ENCODE measurements around the gene CSRNP3. TPM values are rescaled to one million over a fixed set of nuclear protein-coding genes. Genes with fewer than 3 reads are reported as not detected.

The CSRNP3 gene, protein sequence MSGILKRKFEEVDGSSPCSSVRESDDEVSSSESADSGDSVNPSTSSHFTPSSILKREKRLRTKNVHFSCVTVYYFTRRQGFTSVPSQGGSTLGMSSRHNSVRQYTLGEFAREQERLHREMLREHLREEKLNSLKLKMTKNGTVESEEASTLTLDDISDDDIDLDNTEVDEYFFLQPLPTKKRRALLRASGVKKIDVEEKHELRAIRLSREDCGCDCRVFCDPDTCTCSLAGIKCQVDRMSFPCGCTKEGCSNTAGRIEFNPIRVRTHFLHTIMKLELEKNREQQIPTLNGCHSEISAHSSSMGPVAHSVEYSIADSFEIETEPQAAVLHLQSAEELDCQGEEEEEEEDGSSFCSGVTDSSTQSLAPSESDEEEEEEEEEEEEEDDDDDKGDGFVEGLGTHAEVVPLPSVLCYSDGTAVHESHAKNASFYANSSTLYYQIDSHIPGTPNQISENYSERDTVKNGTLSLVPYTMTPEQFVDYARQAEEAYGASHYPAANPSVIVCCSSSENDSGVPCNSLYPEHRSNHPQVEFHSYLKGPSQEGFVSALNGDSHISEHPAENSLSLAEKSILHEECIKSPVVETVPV
- total RNA-seq (1 to 10 TPM; 3.7 to 5.4 TPM), polyA plus RNA-seq (under 1 TPM; 0.20 to 0.38 TPM)
- long read RNA-seq, donor 1, full-length matches to known transcripts, result 3 of 6 reads
- long read RNA-seq, donor 1, partial matches to known transcripts, result 0 of 6 reads
- long read RNA-seq, donor 1, other reads (novel, unspliced or antisense), result 3 of 6 reads
- long read RNA-seq, donor 2, partial matches to known transcripts, result 0 of 2 reads
- long read RNA-seq, donor 2, other reads (novel, unspliced or antisense), result 1 of 2 reads

DNA sequence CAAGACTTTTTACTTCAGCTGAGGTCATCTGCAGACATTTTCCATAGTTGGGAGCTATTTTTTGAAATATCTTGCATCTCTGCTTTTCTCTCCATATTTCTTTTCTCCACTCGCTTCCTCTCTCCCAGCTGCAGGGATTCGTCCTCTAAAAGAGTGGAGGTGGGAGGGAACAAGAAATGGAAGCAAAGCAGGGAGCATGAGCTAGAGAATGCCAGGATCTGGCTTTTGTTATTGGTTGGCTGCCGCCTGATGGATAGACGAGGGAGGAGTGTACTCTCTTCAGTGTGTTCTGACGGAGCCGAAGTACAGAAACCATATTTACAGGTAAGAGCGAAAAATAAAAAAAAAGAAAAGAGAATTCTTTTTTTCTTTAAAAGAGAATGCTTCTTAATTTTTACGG lies at the start of gene CSRNP3:
TSS of gene CSRNP3 (plus strand) at position 282 of the 400 bp plus-strand sequence. CDS start 125,368 bp downstream, outside the sequence.
- DNase-seq (no peak), ATAC-seq (ENCODE audit: low FRiP score) (peak; percentile 92)
- Histone ChIP-seq H3K4me3 (ENCODE audit: low read length in 2 of 2) (peak within 1 kb of the TSS; percentile 69 to 78), H3K27ac (ENCODE audit: low read depth in 1 of 2, low read length in 2 of 2) (no peak within 1 kb of the TSS), H3K9me3 (ENCODE audit: control insufficient read depth, low read length) (no peaks in the 10 kb centered on the region), H3K36me3 (ENCODE audit: control insufficient read depth in 1 of 2, insufficient read depth in 2 of 2, low read length in 1 of 2) (no peaks in the 10 kb centered on the region), H3K27me3 (ENCODE audit: control insufficient read depth in 1 of 2, insufficient read depth in 2 of 2, low read length in 1 of 2) (no peaks in the 10 kb centered on the region), H3K4me1 (ENCODE audit: control insufficient read depth in 1 of 2, insufficient read depth in 2 of 2, low read length in 2 of 2) (peaks cover 0 to 2% of the 10 kb centered on the region in 2 donors)
- intact Hi-C loops (cut with DNase I), result no loop called here
- WGBS, 2 donors, result 4% methylated on average over 8 of the region's 8 CpGs

DNA sequence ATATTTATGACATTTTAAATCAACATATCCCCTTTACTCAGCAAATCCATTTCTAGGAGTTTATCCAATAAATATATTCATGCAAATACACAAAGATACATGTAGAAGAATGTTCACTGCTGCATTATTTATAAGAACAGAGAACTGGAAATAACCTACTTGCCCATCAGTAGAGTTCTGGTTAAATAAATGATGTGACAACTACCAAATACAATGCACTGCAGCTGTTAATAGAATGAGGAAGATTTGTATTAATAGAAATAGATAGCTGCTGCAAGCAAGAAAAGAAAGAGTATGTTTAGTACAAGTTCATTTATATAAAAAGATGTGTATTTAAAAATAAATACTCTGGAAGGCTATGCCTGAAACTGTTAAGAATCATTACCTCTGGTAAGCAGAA lies 49.3 kb upstream of the CSRNP3 start:
- ATAC-seq (ENCODE audit: low FRiP score) (no peak), DNase-seq (no peak)
- Histone ChIP-seq H3K27ac (ENCODE audit: low read depth in 1 of 2, low read length in 2 of 2) (no peak overlapping the region), H3K36me3 (ENCODE audit: control insufficient read depth in 1 of 2, insufficient read depth in 2 of 2, low read length in 1 of 2) (no peaks in the 10 kb centered on the region), H3K4me1 (ENCODE audit: control insufficient read depth in 1 of 2, insufficient read depth in 2 of 2, low read length in 2 of 2) (no peaks in the 10 kb centered on the region), H3K27me3 (ENCODE audit: control insufficient read depth in 1 of 2, insufficient read depth in 2 of 2, low read length in 1 of 2) (no peaks in the 10 kb centered on the region), H3K9me3 (ENCODE audit: control insufficient read depth, low read length) (peaks cover 4% of the 10 kb centered on the region), H3K4me3 (ENCODE audit: low read length in 2 of 2) (no peak overlapping the region)
- intact Hi-C loops (cut with DNase I), result no loop called here

DNA sequence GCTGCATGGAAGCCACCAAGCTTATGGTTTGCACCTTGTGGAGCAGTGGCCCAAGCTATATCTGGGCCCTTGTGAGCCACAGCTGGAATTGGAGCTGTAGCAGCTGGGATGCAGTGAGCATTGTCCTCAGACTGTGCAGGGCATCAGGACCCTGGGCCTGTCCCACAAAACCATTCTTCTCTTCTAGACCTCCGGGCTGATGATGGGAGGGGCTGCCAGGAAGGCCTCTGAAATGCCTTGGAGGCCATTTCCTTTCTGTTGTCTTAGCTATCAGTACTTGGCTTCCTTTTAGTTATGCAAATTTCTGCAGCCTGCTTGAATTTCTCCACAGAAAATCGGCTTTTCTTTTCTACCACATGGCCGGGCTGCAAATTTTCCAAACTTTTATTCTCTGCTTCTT lies 46.4 kb upstream of the CSRNP3 start:
- H3K9me3 ChIP-seq (ENCODE audit: control insufficient read depth, low read length), result peaks cover 4% of the 10 kb centered on the region
- no peak overlapping the region for H3K27ac ChIP-seq (ENCODE audit: low read depth in 1 of 2, low read length in 2 of 2)
- intact Hi-C loops (cut with DNase I), result no loop called here
- no peaks in the 10 kb centered on the region for H3K36me3 ChIP-seq (ENCODE audit: control insufficient read depth in 1 of 2, insufficient read depth in 2 of 2, low read length in 1 of 2)
- no peak overlapping the region for H3K4me3 ChIP-seq (ENCODE audit: low read length in 2 of 2)
- 85 to 86% methylated on average over 3 of the region's 3 CpGs for WGBS, 2 donors
- H3K4me1 ChIP-seq (ENCODE audit: control insufficient read depth in 1 of 2, insufficient read depth in 2 of 2, low read length in 2 of 2), result no peaks in the 10 kb centered on the region
- no peaks in the 10 kb centered on the region for H3K27me3 ChIP-seq (ENCODE audit: control insufficient read depth in 1 of 2, insufficient read depth in 2 of 2, low read length in 1 of 2)
- DNase-seq (no peak), ATAC-seq (ENCODE audit: low FRiP score) (no peak)

DNA sequence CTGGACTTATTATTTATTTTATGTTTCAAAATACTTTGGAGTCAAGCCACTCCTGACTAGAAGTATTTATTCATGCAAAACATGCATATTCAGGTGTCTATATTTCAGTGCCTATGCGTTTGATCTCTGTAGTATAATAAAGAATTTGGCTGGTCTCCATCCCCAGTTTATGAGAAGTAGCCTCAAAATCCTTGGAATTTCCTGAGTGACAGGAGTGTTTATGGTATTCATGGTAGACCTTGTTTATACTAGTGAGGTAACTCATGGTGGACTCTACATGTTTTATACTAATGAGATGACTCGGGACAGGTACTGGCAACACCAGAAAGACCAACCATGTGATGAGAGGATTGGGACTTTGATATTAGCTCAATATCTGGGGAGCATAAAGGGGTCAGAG lies 43.9 kb upstream of the CSRNP3 start:
- WGBS, 2 donors, result 61 to 69% methylated on average over 2 of the region's 2 CpGs
- H3K9me3 ChIP-seq (ENCODE audit: control insufficient read depth, low read length), result peaks cover 4% of the 10 kb centered on the region
- DNase-seq (no peak), ATAC-seq (ENCODE audit: low FRiP score) (no peak)
- no peaks in the 10 kb centered on the region for H3K27me3 ChIP-seq (ENCODE audit: control insufficient read depth in 1 of 2, insufficient read depth in 2 of 2, low read length in 1 of 2)
- no peaks in the 10 kb centered on the region for H3K36me3 ChIP-seq (ENCODE audit: control insufficient read depth in 1 of 2, insufficient read depth in 2 of 2, low read length in 1 of 2)
- H3K4me3 ChIP-seq (ENCODE audit: low read length in 2 of 2), result no peak overlapping the region
- intact Hi-C loops (cut with DNase I), result no loop called here
- H3K27ac ChIP-seq (ENCODE audit: low read depth in 1 of 2, low read length in 2 of 2), result no peak overlapping the region
- H3K4me1 ChIP-seq (ENCODE audit: control insufficient read depth in 1 of 2, insufficient read depth in 2 of 2, low read length in 2 of 2), result no peaks in the 10 kb centered on the region

DNA sequence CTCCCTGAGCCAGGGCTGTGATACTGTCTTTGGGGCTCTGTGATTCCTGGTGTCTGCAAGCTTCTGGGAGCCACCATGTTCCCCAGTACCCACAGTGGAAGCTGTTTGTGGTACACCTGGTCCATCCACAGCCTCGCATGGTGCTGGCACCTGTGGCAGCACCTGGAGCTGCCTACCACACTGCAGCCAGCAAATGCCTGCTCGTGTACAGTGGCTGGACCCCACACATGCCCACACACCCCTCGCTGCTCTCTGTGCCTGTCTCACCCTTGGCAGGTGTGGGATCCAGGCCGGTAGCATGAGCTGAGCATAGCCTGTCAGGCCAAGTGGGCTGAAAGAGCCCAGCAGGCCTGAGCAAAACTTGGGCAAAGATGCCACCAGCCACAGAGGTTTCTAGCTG lies 41.8 kb upstream of the CSRNP3 start:
- intact Hi-C loops (cut with DNase I), result no loop called here
- WGBS, 2 donors, result 90 to 92% methylated on average over 4 of the region's 4 CpGs
- DNase-seq (no peak), ATAC-seq (ENCODE audit: low FRiP score) (no peak)
- no peak overlapping the region for H3K4me3 ChIP-seq (ENCODE audit: low read length in 2 of 2)
- H3K27me3 ChIP-seq (ENCODE audit: control insufficient read depth in 1 of 2, insufficient read depth in 2 of 2, low read length in 1 of 2), result no peaks in the 10 kb centered on the region
- no peaks in the 10 kb centered on the region for H3K4me1 ChIP-seq (ENCODE audit: control insufficient read depth in 1 of 2, insufficient read depth in 2 of 2, low read length in 2 of 2)
- peaks cover 4% of the 10 kb centered on the region for H3K9me3 ChIP-seq (ENCODE audit: control insufficient read depth, low read length)
- no peak overlapping the region for H3K27ac ChIP-seq (ENCODE audit: low read depth in 1 of 2, low read length in 2 of 2)
- no peaks in the 10 kb centered on the region for H3K36me3 ChIP-seq (ENCODE audit: control insufficient read depth in 1 of 2, insufficient read depth in 2 of 2, low read length in 1 of 2)

DNA sequence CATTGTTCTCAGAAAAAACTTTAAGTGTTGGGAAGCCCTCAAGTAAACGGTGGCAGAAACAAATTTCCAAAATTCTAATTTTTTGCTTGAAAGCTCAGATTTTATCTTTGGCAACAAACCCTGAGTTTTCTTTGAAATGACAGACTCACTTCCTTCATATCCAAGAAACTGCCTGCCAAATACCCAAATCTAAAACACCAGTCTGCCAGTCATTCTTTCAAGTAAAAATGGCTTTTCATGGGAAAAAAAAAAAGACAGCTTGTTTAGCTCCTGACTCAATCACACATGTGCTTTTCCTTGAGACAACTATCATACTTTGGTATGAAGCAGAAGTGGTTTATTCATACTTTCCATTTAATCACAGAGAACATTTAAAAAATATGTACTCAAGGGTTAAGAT lies 40.6 kb upstream of the CSRNP3 start:
- Histone ChIP-seq H3K36me3 (ENCODE audit: control insufficient read depth in 1 of 2, insufficient read depth in 2 of 2, low read length in 1 of 2) (no peaks in the 10 kb centered on the region), H3K27ac (ENCODE audit: low read depth in 1 of 2, low read length in 2 of 2) (no peak overlapping the region), H3K4me3 (ENCODE audit: low read length in 2 of 2) (no peak overlapping the region), H3K27me3 (ENCODE audit: control insufficient read depth in 1 of 2, insufficient read depth in 2 of 2, low read length in 1 of 2) (no peaks in the 10 kb centered on the region), H3K9me3 (ENCODE audit: control insufficient read depth, low read length) (no peaks in the 10 kb centered on the region), H3K4me1 (ENCODE audit: control insufficient read depth in 1 of 2, insufficient read depth in 2 of 2, low read length in 2 of 2) (no peaks in the 10 kb centered on the region)
- intact Hi-C loops (cut with DNase I), result no loop called here
- DNase-seq (no peak), ATAC-seq (ENCODE audit: low FRiP score) (no peak)
- 3 to 6% methylated on average over 1 of the region's 1 CpG for WGBS, 2 donors

DNA sequence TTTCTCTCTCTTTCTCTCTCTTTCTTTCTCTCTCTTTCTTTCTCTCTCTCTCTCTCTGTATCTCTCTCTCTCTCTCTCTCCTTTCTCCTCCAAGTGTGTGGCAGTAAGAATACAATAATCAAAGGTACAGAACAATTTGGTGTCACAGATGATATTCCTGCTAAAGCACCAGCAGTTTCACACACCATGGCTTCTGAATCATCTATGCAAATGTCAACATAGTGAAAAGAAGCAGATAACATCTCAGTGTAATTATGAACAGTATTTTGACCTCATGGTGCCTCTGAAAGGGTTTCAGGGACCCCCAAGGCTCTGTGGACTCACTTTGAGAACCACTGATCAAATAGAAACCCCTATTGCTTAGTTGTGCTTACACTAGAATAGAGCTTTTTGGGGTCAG lies 38.5 kb upstream of the CSRNP3 start:
- intact Hi-C loops (cut with DNase I), result no loop called here
- no peak overlapping the region for H3K4me3 ChIP-seq (ENCODE audit: low read length in 2 of 2)
- H3K27ac ChIP-seq (ENCODE audit: low read depth in 1 of 2, low read length in 2 of 2), result no peak overlapping the region
- no peaks in the 10 kb centered on the region for H3K27me3 ChIP-seq (ENCODE audit: control insufficient read depth in 1 of 2, insufficient read depth in 2 of 2, low read length in 1 of 2)
- H3K36me3 ChIP-seq (ENCODE audit: control insufficient read depth in 1 of 2, insufficient read depth in 2 of 2, low read length in 1 of 2), result no peaks in the 10 kb centered on the region
- DNase-seq (no peak), ATAC-seq (ENCODE audit: low FRiP score) (no peak)
- no peaks in the 10 kb centered on the region for H3K9me3 ChIP-seq (ENCODE audit: control insufficient read depth, low read length)
- no peaks in the 10 kb centered on the region for H3K4me1 ChIP-seq (ENCODE audit: control insufficient read depth in 1 of 2, insufficient read depth in 2 of 2, low read length in 2 of 2)

DNA sequence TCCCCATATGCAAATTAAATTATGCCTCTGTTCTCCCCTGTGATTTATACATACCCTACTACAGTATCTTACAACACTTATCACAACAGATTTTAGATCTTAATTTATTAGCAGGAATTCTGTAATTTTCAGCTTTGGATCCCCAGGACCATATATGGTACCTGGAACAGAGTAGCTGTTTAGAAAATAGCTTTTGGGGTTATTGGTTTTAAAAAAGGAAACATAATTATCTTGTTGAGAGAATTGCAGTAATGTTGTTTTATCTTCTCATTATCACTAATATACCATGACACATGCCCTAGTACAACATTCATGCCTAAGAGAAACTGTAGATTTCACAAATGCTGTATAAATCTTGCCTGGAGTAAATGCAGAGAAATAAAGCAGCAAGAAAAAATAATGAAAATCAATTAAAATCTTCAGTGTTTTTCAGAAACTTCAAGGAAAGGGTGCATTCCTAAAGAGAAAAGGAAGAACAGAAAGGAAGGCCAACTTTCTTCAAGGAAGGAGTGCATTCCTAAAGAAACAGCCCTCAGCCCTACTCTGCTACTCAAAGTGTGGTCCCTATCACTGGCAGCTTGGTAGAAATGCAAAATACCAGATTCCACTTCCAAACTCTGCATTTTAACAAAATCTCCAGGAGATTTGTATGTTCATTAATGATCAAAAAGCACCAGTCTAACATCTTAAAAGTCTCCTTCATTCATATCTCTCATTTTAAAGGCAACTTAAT lies 37.1 kb upstream of the CSRNP3 start:
- no peak for ATAC-seq (ENCODE audit: low FRiP score)
- H3K27me3 ChIP-seq (ENCODE audit: control insufficient read depth in 1 of 2, insufficient read depth in 2 of 2, low read length in 1 of 2), result no peaks in the 10 kb centered on the region
- no peaks in the 10 kb centered on the region for H3K9me3 ChIP-seq (ENCODE audit: control insufficient read depth, low read length)
- no peaks in the 10 kb centered on the region for H3K36me3 ChIP-seq (ENCODE audit: control insufficient read depth in 1 of 2, insufficient read depth in 2 of 2, low read length in 1 of 2)
- intact Hi-C loops (cut with DNase I), result no loop called here
- H3K27ac ChIP-seq (ENCODE audit: low read depth in 1 of 2, low read length in 2 of 2), result no peak overlapping the region
- H3K4me1 ChIP-seq (ENCODE audit: control insufficient read depth in 1 of 2, insufficient read depth in 2 of 2, low read length in 2 of 2), result no peaks in the 10 kb centered on the region
- H3K4me3 ChIP-seq (ENCODE audit: low read length in 2 of 2), result no peak overlapping the region
- DNase-seq, result no peak
